H54 (cell line): ENCODE measurements around the gene RAD51B.

ENCODE experiments used
- DNase-seq: peaks from one replicate; pipeline ENCODE4 v3.0.0; 2011; ENCODE audit warnings: low spot score, mixed read lengths; ENCODE audit not compliant: insufficient read length
- FAIRE-seq: peaks from 3 replicates; lab custom pipeline; 2011; peaks lifted over from hg19 to GRCh38; lab: Jason Lieb, UNC
- POLR2A ChIP-seq: IDR thresholded peaks from 2 replicates; pipeline ENCODE4 v1.6.1; 2011; ENCODE audit warnings: low read depth, mild to moderate bottlenecking, low read length

RAD51B gene

GRCh38 chr14:68607081-68607866, 787.7 kb downstream of the RAD51B start:
- TF ChIP-seq POLR2A: no peak
- FAIRE-seq: no peak

GRCh38 chr14:68607867-68608573, 788.4 kb downstream of the RAD51B start:
- TF ChIP-seq POLR2A: no peak
- FAIRE-seq: no peak
- DNase-seq: no peak

More at GRCh38 chr14:68607081-68607866, 787.7 kb downstream of the RAD51B start:
- no peak for DNase-seq

- FAIRE-seq: no peak
- no peak for TF ChIP-seq POLR2A
- no peak for DNase-seq
Observed at GRCh38 chr14:68608574-68608962, 789.0 kb downstream of the RAD51B start.

- FAIRE-seq (no peak), DNase-seq (no peak)
Observed at GRCh38 chr14:68609012-68609411, 789.4 kb downstream of the RAD51B start.

GRCh38 chr14:68610251-68610793, 790.7 kb downstream of the RAD51B start:
- DNase-seq (no peak), FAIRE-seq (no peak)
- TF ChIP-seq POLR2A: no peak

More at GRCh38 chr14:68609012-68609411, 789.4 kb downstream of the RAD51B start:
- TF ChIP-seq POLR2A: no peak

- no peak for TF ChIP-seq POLR2A
- FAIRE-seq (no peak), DNase-seq (no peak)
Observed at GRCh38 chr14:68611599-68611998, 792.0 kb downstream of the RAD51B start.

GRCh38 chr14:68612049-68612448, 792.5 kb downstream of the RAD51B start:
- no peak for FAIRE-seq
- DNase-seq: no peak
- TF ChIP-seq POLR2A: no peak

- no peak for FAIRE-seq
- TF ChIP-seq POLR2A: no peak
- DNase-seq: no peak
Observed at GRCh38 chr14:68616221-68616902, 796.8 kb downstream of the RAD51B start.

- peak; percentile 33 for DNase-seq
- FAIRE-seq: no peak
- no peak for TF ChIP-seq POLR2A
Observed at GRCh38 chr14:68619790-68620574, 800.4 kb downstream of the RAD51B start.

GRCh38 chr14:68621400-68622365, 802.1 kb downstream of the RAD51B start:
- TF ChIP-seq POLR2A: no peak
- DNase-seq: no peak
- FAIRE-seq: no peak

- FAIRE-seq (no peak), DNase-seq (no peak)
- TF ChIP-seq POLR2A: no peak
Observed at GRCh38 chr14:68622856-68623255, 803.3 kb downstream of the RAD51B start.

- TF ChIP-seq POLR2A: no peak
- FAIRE-seq: no peak
- DNase-seq: no peak
Observed at GRCh38 chr14:68623307-68623706, 803.7 kb downstream of the RAD51B start.
